Stimulated activated CD8-positive, alpha-beta memory T cell treated with anti-CD3 and anti-CD28 coated beads, Interleukin-12 subunit alpha, Interleukin-12 subunit beta, amount 100 ng/mL, for 24 hours (primary cell): ENCODE measurements around the gene SCARB2.

Experiments
- DNase-seq: peaks from one replicate; pipeline ENCODE4 v3.0.0-alpha.2; 2020; ENCODE audit errors: extremely low read depth

The SCARB2 gene

DNA sequence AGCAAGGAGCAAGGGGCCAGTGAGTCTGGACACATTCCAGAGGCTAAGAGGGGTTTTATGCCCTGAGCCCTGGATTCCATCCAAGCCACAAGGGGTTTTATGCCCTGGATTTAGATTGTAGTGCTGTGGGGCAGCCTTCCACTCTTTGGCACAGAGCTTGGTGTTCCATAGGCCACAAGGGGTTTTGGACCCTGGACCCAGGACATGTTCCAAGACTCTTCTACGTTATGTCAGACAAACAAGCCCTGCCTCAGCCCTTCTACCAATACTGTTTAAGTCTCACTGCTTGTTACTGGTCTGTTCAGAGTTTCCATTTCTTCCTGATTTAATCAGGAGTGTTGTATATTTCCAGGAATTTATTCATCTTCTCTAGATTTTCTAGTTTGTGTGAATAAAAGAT, 12.8 kb upstream of the SCARB2 start:
- DNase-seq = no peak

DNA sequence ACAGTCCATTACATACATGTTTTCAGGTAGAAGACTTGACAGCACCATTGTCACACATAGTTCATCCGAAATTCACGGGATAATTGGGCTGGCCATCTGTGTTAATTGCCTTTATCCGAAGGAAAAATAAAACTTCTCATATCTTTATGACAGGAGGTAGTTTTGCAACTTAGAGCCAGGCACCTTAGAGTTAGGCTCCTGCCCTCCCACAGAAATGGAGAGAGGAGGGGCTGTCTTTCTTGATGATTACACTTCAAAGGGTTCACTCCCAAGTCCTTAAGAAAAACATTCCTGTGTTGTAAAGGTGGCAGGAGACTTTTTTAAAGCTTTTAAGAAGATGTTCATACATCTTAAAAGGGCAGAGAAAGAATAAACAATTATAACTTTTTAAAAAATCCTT, 10.5 kb upstream of the SCARB2 start:
- DNase-seq = no peak

GRCh38 chr4:76219299-76220055, 5.9 kb upstream of the SCARB2 start:
- no peak for DNase-seq

DNA sequence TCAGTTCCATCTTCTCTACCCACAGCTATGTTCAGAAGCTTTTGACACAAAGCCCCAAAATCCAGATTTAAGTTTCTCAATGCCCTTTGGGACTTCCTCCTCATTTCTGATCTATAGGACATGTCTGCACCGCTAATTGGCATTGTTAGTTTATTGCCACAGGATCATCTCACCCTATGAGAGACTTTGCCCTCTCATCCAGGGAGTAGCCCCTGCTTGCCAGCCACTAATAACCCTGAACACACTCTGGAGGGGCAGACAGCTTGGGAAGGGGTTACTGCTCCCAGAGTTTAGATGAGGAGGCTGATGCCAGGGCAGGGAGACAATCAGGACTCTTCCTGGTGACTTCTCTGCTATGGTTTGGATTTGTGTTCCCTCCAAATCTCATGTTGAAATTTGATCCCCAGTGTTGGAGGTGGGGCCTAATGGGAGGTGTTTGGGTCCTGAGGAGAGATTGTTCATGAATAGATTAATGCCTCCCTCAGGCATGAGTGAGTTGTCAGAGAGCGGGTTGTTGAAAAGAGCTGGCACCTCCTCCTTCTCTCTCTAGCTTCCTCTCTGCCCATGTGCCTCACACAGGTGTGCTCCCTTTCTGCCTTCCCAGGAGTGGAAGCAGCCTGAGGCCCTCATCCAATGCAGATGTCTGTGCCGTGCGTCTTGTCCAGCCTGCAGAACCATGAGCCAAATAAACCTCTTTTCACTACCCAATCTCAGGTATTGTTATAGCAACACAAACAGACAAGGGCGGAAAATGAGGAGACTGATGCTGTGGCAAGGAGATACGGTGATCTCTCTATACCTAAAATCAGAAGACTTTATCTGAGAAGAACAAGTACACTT, 3.6 kb upstream of the SCARB2 start:
- DNase-seq = no peak

- no peak for DNase-seq
These were observed 2.9 kb upstream of the SCARB2 start for GRCh38 chr4:76216524-76216923.

- DNase-seq = no peak
These were observed 1.5 kb upstream of the SCARB2 start for GRCh38 chr4:76215077-76215476.

DNA sequence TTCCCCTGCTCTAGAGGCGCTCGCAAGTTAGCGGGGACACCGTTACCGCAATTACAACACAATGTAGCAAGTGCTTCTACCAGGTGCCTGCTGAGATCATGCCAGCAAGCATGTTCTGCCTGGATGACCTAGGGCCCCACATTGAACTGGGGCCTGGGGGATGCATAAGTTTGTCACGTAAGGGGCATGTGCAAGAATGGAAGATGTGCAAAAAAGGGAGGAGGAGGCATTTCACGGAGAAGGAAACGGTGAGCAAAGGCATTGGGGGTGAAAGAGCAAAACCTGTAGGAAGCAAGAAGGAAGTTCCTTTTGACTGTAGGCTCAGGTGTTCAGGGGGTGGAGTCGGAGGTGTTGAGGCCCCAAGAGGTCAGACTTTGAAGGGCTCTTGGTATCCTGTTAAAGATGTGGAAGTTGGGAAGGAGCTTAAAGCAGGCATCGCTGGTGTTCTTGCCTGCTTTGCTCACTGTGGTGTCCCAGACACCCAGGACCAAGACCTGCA, 602 bp upstream of the SCARB2 start:
- DNase-seq = no peak

GRCh38 chr4:76212851-76213414, 691 bp downstream of the SCARB2 start:
- DNase-seq = no peak

GRCh38 chr4:76211769-76212708, 1.6 kb downstream of the SCARB2 start:
- no peak for DNase-seq

DNA sequence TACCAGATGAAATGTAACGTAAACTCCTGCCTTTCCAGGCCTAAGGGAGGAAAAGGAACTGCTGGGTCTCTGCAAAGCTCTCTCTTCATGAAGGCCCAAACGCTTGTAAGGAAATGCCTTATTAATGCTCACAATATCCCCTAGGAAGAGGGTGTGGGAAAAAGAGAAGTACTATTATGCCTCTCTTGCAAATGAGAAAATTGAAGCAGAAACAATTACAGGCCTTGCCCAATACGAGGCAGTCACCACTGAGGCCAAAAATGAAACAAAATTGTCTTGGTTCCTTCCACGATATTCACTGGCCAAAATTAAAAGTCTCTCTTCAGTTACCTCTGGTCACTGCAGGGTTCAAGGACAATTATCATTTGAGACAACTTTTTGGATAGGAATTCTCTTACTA, 3.2 kb downstream of the SCARB2 start:
- DNase-seq = no peak

- no peak for DNase-seq
These were observed 3.7 kb downstream of the SCARB2 start for GRCh38 chr4:76209881-76210280.

DNA sequence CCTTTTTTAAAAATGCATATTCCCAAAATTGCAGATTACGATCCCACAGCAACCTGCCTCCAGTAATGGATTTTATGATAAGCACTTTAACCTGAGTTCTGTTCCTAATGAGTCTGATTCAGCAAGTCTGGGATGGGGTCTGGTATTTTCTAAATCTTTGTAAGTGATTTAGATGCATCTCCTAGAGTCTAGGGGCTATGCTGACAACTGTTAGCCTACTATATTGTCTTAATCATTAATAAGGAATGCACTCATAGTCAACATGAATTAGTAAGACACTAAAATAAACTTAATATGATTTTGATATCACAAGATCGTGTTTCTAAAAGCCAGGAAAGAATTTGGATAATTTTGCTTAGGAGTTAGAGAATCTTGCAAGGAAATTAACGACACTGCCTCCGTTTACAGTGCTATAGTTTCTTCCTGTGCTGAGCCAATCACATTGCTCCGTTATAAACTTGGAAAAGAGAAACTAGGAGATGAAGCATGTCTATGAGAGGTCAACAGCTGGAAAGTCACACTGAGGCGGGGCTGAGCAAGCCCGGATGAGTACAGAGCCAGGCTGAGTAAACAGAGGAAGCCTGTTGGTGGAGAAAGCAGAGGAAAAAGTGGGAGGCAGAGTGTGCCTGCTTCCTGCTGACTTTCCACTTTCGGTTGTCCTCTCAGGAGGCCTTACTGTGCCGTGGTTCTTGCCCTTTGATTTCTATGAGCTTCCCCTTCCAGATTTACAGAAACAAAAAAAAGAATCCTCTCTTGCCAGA, 5.4 kb downstream of the SCARB2 start:
- no peak for DNase-seq

DNA sequence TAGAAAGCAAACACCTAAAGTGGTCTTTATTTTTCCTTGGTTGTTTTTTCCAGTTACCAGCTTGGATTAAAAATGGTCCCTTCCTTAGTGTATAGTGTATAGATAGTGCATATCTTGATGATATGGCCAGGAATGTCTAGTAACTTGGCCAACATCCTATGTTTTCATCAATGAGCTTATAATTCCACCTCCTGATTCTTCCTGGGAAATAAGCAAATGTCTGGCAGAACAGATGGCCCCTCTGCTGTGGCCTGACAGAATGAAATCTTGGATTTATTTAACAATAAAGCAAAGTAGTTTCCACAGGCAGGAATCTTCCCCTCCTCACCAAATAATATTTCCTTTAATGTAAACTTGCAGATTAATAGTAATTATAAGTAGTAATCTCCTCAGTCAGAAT, 6.1 kb downstream of the SCARB2 start:
- DNase-seq = no peak

- no peak for DNase-seq
These were observed 7.2 kb downstream of the SCARB2 start for GRCh38 chr4:76206222-76206942.

DNA sequence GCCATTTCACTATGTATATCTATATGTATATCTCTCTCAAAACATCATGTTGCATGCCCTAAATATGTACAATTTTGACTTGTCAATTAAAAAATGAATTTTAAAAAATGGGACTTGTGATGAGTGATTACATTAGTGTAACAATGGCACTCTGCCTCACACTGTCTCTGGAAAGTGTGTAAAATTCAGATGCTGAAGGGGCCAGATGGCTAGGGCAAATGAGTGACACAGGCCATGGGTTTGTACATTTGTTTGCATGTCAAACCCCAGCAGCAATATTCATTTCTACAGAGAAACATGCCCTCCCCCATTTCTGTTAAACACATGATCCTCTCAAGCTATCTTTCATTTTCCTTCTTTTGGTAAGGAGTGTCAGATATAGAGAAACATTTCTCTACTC, 8.1 kb downstream of the SCARB2 start:
- DNase-seq = no peak

- no peak for DNase-seq
These were observed 8.7 kb downstream of the SCARB2 start for GRCh38 chr4:76204936-76205335.

DNA sequence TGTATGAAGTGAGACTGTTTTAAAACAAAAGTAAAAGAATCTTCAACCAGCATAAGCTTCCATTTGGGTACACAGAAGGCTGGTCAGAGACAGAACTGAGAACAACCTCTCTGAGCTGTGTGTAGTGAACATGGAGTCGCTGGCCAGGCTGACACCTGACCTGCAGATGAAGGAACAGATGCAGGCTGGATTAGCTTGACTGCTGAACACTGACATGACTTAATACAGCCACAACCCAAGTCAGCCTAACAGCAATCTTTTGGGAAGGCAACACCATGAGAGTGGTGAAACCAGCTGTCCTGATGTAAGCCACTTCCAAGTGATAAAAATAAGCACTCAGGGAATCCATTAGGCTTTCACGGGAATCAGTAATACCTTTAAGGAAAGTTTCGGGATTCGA, 10.1 kb downstream of the SCARB2 start:
- no peak for DNase-seq

GRCh38 chr4:76201276-76201675, 12.3 kb downstream of the SCARB2 start:
- DNase-seq = no peak

DNA sequence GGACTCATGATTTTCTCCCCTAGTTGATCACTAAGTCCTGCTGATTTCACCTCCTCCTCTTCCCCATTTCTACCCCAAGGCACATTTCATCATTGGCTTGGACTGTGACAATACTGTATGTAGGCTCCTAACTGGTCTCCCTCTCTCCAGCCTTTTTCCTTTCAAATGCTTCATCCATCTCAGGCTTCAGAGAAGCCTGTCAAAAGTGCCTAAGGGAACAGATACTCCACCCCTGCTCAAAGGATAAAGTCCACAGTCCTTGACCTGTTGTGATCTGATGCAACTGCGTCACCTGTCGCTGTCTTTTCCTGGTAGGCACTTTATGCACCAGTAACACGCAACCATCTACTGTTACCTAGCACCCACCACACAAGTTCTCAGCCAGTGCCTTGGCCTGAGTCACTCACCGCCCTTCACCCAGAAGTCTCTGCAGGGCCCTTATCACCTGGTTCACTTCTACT, 12.8 kb downstream of the SCARB2 start:
- DNase-seq = no peak

DNA sequence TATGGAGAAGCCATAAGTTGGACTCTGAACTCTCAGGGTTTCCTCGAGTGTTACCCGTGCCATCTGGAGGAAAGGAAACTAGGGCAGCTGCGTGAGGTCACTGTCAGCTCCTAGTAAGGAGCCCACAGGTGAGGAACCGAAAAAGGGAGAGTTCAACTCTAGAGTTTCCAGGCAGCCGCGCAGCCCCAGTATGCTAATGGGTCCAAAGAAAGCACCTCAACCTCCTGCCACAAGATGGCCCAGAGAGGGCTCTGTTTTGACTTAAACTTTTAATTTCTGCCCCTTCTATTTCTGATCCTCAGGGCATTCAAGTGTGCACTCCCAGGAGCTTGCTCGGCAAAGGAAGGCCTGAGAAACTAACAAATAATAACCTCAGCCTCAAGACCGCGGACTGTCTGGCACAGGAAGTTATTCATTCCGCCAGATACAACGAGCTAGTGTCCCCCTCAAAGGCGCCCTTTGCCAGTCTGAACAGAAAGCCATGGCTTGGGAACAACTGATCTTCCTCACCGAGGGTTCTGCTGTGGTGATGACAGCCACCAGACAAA, 13.9 kb downstream of the SCARB2 start:
- DNase-seq = no peak
